H9 (cell line): ENCODE measurements around the gene PGA4. TPM values are rescaled to one million over a fixed set of nuclear protein-coding genes. Genes with fewer than 3 reads are reported as not detected.

Experiments
- DNase-seq: peaks from one replicate; pipeline ENCODE4 v3.0.0-alpha.2; 2017
- H2AFZ ChIP-seq: one replicate; pipeline ENCODE4 v1.6.1; 2013; ENCODE audit warnings: mild to moderate bottlenecking, low read length, control low read depth, moderate library complexity
- H2AK5ac ChIP-seq: 2 replicates; pipeline ENCODE4 v1.6.1; 2013; ENCODE audit warnings: low read length, control low read depth, mixed read lengths; ENCODE audit not compliant: insufficient read length
- H2BK120ac ChIP-seq: one replicate; pipeline ENCODE4 v1.6.1; 2013; ENCODE audit warnings: low read depth, mild to moderate bottlenecking, low read length, control low read depth, inconsistent platforms; ENCODE audit not compliant: poor library complexity, severe bottlenecking
- H2BK12ac ChIP-seq: 2 replicates; pipeline ENCODE4 v1.6.1; 2013; ENCODE audit warnings: low read length, control low read depth, mixed read lengths, low read depth; ENCODE audit not compliant: insufficient read length
- H2BK15ac ChIP-seq: 2 replicates; pipeline ENCODE4 v1.6.1; 2013; ENCODE audit warnings: low read depth, low read length, control low read depth
- H2BK20ac ChIP-seq: one replicate; pipeline ENCODE4 v1.6.1; 2013; ENCODE audit warnings: low read depth, mild to moderate bottlenecking, low read length, control low read depth, inconsistent platforms; ENCODE audit not compliant: poor library complexity, severe bottlenecking
- H2BK5ac ChIP-seq: 2 replicates; pipeline ENCODE4 v1.6.1; 2013; ENCODE audit warnings: low read length, control low read depth, mixed read lengths; ENCODE audit not compliant: insufficient read length
- H3K14ac ChIP-seq: 2 replicates; pipeline ENCODE4 v1.6.1; 2013; ENCODE audit warnings: low read length, control low read depth; ENCODE audit not compliant: insufficient read depth
- H3K18ac ChIP-seq: 2 replicates; pipeline ENCODE4 v1.6.1; 2013; ENCODE audit warnings: low read depth, mild to moderate bottlenecking, mixed read lengths, low read length, control low read depth; ENCODE audit not compliant: insufficient read length
- H3K23ac ChIP-seq: 2 replicates; pipeline ENCODE4 v1.6.1; 2013; ENCODE audit warnings: low read length, control low read depth, mixed read lengths, low read depth; ENCODE audit not compliant: insufficient read length
- H3K23me2 ChIP-seq: 2 replicates; pipeline ENCODE4 v1.6.1; 2013; ENCODE audit warnings: low read depth, mild to moderate bottlenecking, mixed read lengths, low read length, control low read depth; ENCODE audit not compliant: insufficient read length, poor library complexity, severe bottlenecking
- H3K27ac ChIP-seq: 2 replicates; pipeline ENCODE4 v1.5.1; 2013; ENCODE audit warnings: low read length, control low read depth, mixed read lengths, low read depth; ENCODE audit not compliant: insufficient read length
- H3K27me3 ChIP-seq: 2 replicates; pipeline ENCODE4 v1.6.1; 2013; ENCODE audit warnings: low read length, control low read depth, inconsistent platforms; ENCODE audit not compliant: insufficient read depth
- H3K4ac ChIP-seq: 2 replicates; pipeline ENCODE4 v1.6.1; 2013; ENCODE audit warnings: low read depth, mild to moderate bottlenecking, control low read depth, inconsistent platforms, low read length, moderate library complexity
- H3K4me1 ChIP-seq: 2 replicates; pipeline ENCODE4 v1.6.1; 2013; ENCODE audit warnings: low read length, control low read depth, inconsistent platforms; ENCODE audit not compliant: insufficient read depth
- H3K4me2 ChIP-seq: 2 replicates; pipeline ENCODE4 v1.6.1; 2013; ENCODE audit warnings: low read length, control low read depth, mixed read lengths; ENCODE audit not compliant: insufficient read length, insufficient read depth
- H3K56ac ChIP-seq: 2 replicates; pipeline ENCODE4 v1.6.1; 2013; ENCODE audit warnings: low read depth, mild to moderate bottlenecking, mixed read lengths, low read length, control low read depth; ENCODE audit not compliant: insufficient read length
- H3K79me1 ChIP-seq: 2 replicates; pipeline ENCODE4 v1.6.1; 2013; ENCODE audit warnings: low read depth, mild to moderate bottlenecking, moderate library complexity, low read length, control low read depth, inconsistent platforms; ENCODE audit not compliant: insufficient read depth, poor library complexity, severe bottlenecking
- H3K79me2 ChIP-seq: 2 replicates; pipeline ENCODE4 v1.6.1; 2013; ENCODE audit warnings: low read length, control low read depth, inconsistent platforms; ENCODE audit not compliant: insufficient read depth
- H3K9ac ChIP-seq: 2 replicates; pipeline ENCODE4 v1.6.1; 2013; ENCODE audit warnings: low read length, control low read depth, mixed read lengths; ENCODE audit not compliant: insufficient read length; ENCODE audit errors: extremely low read depth
- H3K9me3 ChIP-seq: one replicate; pipeline ENCODE4 v1.6.1; 2013; ENCODE audit warnings: low read depth, low read length, inconsistent platforms; ENCODE audit not compliant: control insufficient read depth
- H3T11ph ChIP-seq: one replicate; pipeline ENCODE4 v1.6.1; 2013; ENCODE audit warnings: mild to moderate bottlenecking, low read length, control low read depth, inconsistent platforms
- H4K20me1 ChIP-seq: one replicate; pipeline ENCODE4 v1.6.1; 2013; ENCODE audit not compliant: control insufficient read depth, insufficient read length, insufficient read depth
- H4K5ac ChIP-seq: 2 replicates; pipeline ENCODE4 v1.6.1; 2013; ENCODE audit warnings: low read depth, mild to moderate bottlenecking, mixed read lengths, low read length, control low read depth; ENCODE audit not compliant: insufficient read length
- H4K8ac ChIP-seq: replicated peaks from 2 replicates; pipeline ENCODE4 v1.6.1; 2013; ENCODE audit warnings: low read length, control low read depth, mixed read lengths, low read depth; ENCODE audit not compliant: insufficient read length
- H4K91ac ChIP-seq: 2 replicates; pipeline ENCODE4 v1.6.1; 2013; ENCODE audit warnings: low read depth, mild to moderate bottlenecking, moderate library complexity, mixed read lengths, low read length, control low read depth; ENCODE audit not compliant: insufficient read length
- H3K27ac Mint-ChIP-seq, 3 experiments: 2 replicates in 2 of 3; 3 replicates in 1 of 3; pipeline ENCODE4 v1.8.0; 2020 to 2021; ENCODE audit warnings: mixed read lengths in 3 of 3, mild to moderate bottlenecking in 1 of 3, moderate library complexity in 1 of 3
- H3K27me3 Mint-ChIP-seq: 2 replicates; pipeline ENCODE4 v1.8.0; 2021; ENCODE audit warnings: low read depth, mild to moderate bottlenecking, moderate library complexity, mixed read lengths
- H3K36me3 Mint-ChIP-seq, 3 experiments: 2 replicates in 2 of 3; 3 replicates in 1 of 3; pipeline ENCODE4 v1.8.0; 2020 to 2021; ENCODE audit warnings: low read depth in 3 of 3, mixed read lengths in 3 of 3; ENCODE audit not compliant: insufficient read depth in 1 of 3
- H3K4me1 Mint-ChIP-seq, 2 experiments: 2 replicates each; pipeline ENCODE4 v1.8.0; 2020; ENCODE audit warnings: mixed read lengths in 2 of 2
- H3K4me3 Mint-ChIP-seq, 2 experiments: 2 replicates in 1 of 2; 3 replicates in 1 of 2; pipeline ENCODE4 v1.8.0; 2020 to 2021; ENCODE audit warnings: mild to moderate bottlenecking in 2 of 2, mixed read lengths in 2 of 2, moderate library complexity in 1 of 2
- H3K9me3 Mint-ChIP-seq, 2 experiments: 2 replicates in 1 of 2; 3 replicates in 1 of 2; pipeline ENCODE4 v1.8.0; 2020; ENCODE audit warnings: mild to moderate bottlenecking in 2 of 2, mixed read lengths in 2 of 2, moderate library complexity in 1 of 2
- WGBS: extraction: QIAGEN DNeasy Blood & Tissue Kit; methylation state at CpG from one replicate; pipeline ENCODE4 v1.1.7; 2013; ENCODE audit warnings: missing lambda C conversion rate, low lambda C conversion rate, mixed read lengths; ENCODE audit not compliant: insufficient read length; ENCODE audit errors: extremely low coverage; 5-methylcytosine and 5-hydroxymethylcytosine counted together
- total RNA-seq: library from RNA; stranded (reverse); gene quantifications from 2 replicates; pipeline ENCODE4 v1.2.1, GENCODE V29; 2021
- TF ChIP-seq, protein P1 (sequence below): fragments of 200-600 bp; sonication (generic); conservative IDR thresholded peaks from 3 replicates; pipeline ENCODE4 v1.8.0; 2021; ENCODE audit warnings: antibody characterized with exemption, mild to moderate bottlenecking

The PGA4 gene
- total RNA-seq, 1 experiment from 2014 or later, result not detected

- Histone ChIP-seq H2BK15ac (no peak overlapping the region), H3K56ac (no peak overlapping the region)
Measured at GRCh38 chr11:61172888-61173287, 49.3 kb upstream of the PGA4 start.

More at GRCh38 chr11:61172888-61173287, 49.3 kb upstream of the PGA4 start:
- Histone ChIP-seq H3K4ac (no peak overlapping the region), H4K5ac (no peak overlapping the region), H2BK5ac (no peak overlapping the region), H3T11ph (no peak overlapping the region), H2AK5ac (no peak overlapping the region), H3K27me3 (no peaks in the 10 kb centered on the region), H3K27ac (no peak overlapping the region), H4K20me1 (no peaks in the 10 kb centered on the region), H3K4me2 (no peak overlapping the region), H3K23ac (no peak overlapping the region), H3K4me1 (no peaks in the 10 kb centered on the region), H2BK120ac (no peak overlapping the region), H3K18ac (no peak overlapping the region), H2BK20ac (no peak overlapping the region), H3K9ac (no peak overlapping the region), H4K91ac (no peak overlapping the region), H3K9me3 (no peaks in the 10 kb centered on the region), H4K8ac (no peak overlapping the region), H3K79me2 (no peaks in the 10 kb centered on the region), H2BK12ac (no peak overlapping the region), H3K23me2 (no peaks in the 10 kb centered on the region), H3K14ac (no peak overlapping the region), H3K79me1 (no peaks in the 10 kb centered on the region), H2AFZ (no peak overlapping the region)
- H3K4me1 Mint-ChIP-seq, result no peaks in the 10 kb centered on the region
- no peak for DNase-seq
- no peaks in the 10 kb centered on the region; a peak in 1 of 7 replicates for H3K36me3 Mint-ChIP-seq
- H3K27ac Mint-ChIP-seq, result no peak overlapping the region
- H3K27me3 Mint-ChIP-seq, result peaks cover 32% of the 10 kb centered on the region
- no peak overlapping the region for H3K4me3 Mint-ChIP-seq
- no CpG with 5 or more reads among the region's 3 CpGs for WGBS
- TF ChIP-seq, protein P1, sequence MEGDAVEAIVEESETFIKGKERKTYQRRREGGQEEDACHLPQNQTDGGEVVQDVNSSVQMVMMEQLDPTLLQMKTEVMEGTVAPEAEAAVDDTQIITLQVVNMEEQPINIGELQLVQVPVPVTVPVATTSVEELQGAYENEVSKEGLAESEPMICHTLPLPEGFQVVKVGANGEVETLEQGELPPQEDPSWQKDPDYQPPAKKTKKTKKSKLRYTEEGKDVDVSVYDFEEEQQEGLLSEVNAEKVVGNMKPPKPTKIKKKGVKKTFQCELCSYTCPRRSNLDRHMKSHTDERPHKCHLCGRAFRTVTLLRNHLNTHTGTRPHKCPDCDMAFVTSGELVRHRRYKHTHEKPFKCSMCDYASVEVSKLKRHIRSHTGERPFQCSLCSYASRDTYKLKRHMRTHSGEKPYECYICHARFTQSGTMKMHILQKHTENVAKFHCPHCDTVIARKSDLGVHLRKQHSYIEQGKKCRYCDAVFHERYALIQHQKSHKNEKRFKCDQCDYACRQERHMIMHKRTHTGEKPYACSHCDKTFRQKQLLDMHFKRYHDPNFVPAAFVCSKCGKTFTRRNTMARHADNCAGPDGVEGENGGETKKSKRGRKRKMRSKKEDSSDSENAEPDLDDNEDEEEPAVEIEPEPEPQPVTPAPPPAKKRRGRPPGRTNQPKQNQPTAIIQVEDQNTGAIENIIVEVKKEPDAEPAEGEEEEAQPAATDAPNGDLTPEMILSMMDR, result no peak
- peaks cover 2 to 4% of the 10 kb centered on the region in 2 experiments; a peak in 2 of 5 replicates for H3K9me3 Mint-ChIP-seq
